ENCODE measurements around the gene FAM174B.

DNA sequence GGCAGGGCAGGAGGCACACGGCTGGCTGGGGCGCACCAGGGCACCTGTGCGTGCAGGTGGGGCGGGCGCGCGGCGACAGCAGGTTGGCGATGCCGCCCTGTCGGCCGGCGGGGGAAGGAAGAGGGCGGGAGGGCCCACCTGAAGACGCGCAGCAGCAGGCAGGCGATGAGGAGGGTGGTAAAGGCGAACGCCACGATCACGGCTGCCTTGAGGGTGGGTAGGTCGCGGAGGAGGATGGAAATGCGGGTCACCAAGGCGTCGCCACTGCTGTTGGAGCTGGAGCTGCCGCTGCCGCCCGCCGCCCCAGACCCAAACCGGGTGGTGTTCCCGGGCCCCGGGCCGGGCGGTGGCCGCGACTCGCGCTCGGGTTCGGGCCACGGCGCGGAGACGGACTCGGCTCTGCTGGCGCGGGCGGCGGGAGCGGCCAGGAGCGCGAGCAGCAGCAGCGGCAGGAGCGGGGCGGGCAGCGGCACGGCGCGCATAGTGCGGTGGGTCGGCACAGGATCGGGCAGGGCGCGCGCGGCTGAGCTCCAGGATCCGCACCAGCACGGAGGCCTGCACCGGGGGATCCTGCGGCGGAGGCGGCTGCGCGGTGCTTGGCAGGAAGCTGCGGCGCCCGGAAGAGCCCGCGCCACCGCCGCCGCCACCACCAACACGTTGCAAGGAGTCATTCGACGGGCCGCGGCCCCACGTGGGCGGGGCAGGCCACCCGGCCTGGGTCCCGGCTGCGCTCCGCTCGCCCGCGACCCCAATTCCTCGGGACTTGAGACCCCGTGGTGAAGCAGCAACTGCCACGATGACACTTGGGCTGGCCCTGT, at the start of gene FAM174B:
- TF ChIP-seq, protein P1, sequence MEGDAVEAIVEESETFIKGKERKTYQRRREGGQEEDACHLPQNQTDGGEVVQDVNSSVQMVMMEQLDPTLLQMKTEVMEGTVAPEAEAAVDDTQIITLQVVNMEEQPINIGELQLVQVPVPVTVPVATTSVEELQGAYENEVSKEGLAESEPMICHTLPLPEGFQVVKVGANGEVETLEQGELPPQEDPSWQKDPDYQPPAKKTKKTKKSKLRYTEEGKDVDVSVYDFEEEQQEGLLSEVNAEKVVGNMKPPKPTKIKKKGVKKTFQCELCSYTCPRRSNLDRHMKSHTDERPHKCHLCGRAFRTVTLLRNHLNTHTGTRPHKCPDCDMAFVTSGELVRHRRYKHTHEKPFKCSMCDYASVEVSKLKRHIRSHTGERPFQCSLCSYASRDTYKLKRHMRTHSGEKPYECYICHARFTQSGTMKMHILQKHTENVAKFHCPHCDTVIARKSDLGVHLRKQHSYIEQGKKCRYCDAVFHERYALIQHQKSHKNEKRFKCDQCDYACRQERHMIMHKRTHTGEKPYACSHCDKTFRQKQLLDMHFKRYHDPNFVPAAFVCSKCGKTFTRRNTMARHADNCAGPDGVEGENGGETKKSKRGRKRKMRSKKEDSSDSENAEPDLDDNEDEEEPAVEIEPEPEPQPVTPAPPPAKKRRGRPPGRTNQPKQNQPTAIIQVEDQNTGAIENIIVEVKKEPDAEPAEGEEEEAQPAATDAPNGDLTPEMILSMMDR (IDR thresholded peaks at IDR 0.05; ENCODE audit: low read depth, low read length, missing input control) = no peak
- no peak for TF ChIP-seq TAF1 (conservative IDR thresholded peaks at IDR 0.05)
- TF ChIP-seq, protein P2, sequence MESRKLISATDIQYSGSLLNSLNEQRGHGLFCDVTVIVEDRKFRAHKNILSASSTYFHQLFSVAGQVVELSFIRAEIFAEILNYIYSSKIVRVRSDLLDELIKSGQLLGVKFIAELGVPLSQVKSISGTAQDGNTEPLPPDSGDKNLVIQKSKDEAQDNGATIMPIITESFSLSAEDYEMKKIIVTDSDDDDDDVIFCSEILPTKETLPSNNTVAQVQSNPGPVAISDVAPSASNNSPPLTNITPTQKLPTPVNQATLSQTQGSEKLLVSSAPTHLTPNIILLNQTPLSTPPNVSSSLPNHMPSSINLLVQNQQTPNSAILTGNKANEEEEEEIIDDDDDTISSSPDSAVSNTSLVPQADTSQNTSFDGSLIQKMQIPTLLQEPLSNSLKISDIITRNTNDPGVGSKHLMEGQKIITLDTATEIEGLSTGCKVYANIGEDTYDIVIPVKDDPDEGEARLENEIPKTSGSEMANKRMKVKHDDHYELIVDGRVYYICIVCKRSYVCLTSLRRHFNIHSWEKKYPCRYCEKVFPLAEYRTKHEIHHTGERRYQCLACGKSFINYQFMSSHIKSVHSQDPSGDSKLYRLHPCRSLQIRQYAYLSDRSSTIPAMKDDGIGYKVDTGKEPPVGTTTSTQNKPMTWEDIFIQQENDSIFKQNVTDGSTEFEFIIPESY (IDR thresholded peaks at IDR 0.05) = no peak
- no peak for TF ChIP-seq JUND (IDR thresholded peaks at IDR 0.05)
- TF ChIP-seq, protein P3, sequence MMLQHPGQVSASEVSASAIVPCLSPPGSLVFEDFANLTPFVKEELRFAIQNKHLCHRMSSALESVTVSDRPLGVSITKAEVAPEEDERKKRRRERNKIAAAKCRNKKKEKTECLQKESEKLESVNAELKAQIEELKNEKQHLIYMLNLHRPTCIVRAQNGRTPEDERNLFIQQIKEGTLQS (IDR thresholded peaks at IDR 0.05) = no peak
- TF ChIP-seq, protein P4, sequence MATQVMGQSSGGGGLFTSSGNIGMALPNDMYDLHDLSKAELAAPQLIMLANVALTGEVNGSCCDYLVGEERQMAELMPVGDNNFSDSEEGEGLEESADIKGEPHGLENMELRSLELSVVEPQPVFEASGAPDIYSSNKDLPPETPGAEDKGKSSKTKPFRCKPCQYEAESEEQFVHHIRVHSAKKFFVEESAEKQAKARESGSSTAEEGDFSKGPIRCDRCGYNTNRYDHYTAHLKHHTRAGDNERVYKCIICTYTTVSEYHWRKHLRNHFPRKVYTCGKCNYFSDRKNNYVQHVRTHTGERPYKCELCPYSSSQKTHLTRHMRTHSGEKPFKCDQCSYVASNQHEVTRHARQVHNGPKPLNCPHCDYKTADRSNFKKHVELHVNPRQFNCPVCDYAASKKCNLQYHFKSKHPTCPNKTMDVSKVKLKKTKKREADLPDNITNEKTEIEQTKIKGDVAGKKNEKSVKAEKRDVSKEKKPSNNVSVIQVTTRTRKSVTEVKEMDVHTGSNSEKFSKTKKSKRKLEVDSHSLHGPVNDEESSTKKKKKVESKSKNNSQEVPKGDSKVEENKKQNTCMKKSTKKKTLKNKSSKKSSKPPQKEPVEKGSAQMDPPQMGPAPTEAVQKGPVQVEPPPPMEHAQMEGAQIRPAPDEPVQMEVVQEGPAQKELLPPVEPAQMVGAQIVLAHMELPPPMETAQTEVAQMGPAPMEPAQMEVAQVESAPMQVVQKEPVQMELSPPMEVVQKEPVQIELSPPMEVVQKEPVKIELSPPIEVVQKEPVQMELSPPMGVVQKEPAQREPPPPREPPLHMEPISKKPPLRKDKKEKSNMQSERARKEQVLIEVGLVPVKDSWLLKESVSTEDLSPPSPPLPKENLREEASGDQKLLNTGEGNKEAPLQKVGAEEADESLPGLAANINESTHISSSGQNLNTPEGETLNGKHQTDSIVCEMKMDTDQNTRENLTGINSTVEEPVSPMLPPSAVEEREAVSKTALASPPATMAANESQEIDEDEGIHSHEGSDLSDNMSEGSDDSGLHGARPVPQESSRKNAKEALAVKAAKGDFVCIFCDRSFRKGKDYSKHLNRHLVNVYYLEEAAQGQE (IDR thresholded peaks at IDR 0.05) = no peak
- TF ChIP-seq YY1 (IDR thresholded peaks at IDR 0.05) = no peak

All from liver (tissue), 3 donors.